T-helper 2 cell treated with Interferon-gamma antibody and Interleukin-4, amounts not matched to agents 5 μg/mL and 100 μg/mL, for 36 hours (primary cell): ENCODE results near the gene GRM7.

ENCODE experiments used
- DNase-seq: peaks from one replicate; pipeline ENCODE4 v3.0.0; 2021; ENCODE audit warnings: low spot score
- H3K27ac Mint-ChIP-seq: one replicate; pipeline ENCODE4 v1.8.0; 2021; ENCODE audit warnings: mild to moderate bottlenecking, mixed read lengths
- H3K27me3 Mint-ChIP-seq: one replicate; pipeline ENCODE4 v1.8.0; 2021; ENCODE audit warnings: low read depth, mixed read lengths
- H3K36me3 Mint-ChIP-seq: one replicate; pipeline ENCODE4 v1.8.0; 2021; ENCODE audit warnings: low read depth, mixed read lengths
- H3K4me1 Mint-ChIP-seq: one replicate; pipeline ENCODE4 v1.8.0; 2021; ENCODE audit warnings: low read depth, mixed read lengths
- H3K4me3 Mint-ChIP-seq: one replicate; pipeline ENCODE4 v1.8.0; 2022; ENCODE audit warnings: mild to moderate bottlenecking, moderate library complexity, mixed read lengths
- H3K9me3 Mint-ChIP-seq: one replicate; pipeline ENCODE4 v1.8.0; 2021; ENCODE audit warnings: mixed read lengths

The GRM7 gene

GRCh38 chr3:7112523-7113056, 251.7 kb downstream of the GRM7 start:
- no peak for DNase-seq
- Mint-ChIP-seq H3K4me3 (no peak overlapping the region), H3K36me3 (no peaks in the 10 kb centered on the region), H3K4me1 (no peaks in the 10 kb centered on the region), H3K9me3 (peaks cover 13% of the 10 kb centered on the region), H3K27me3 (no peaks in the 10 kb centered on the region), H3K27ac (no peak overlapping the region)

GRCh38 chr3:7144697-7145308, 283.9 kb downstream of the GRM7 start:
- no peak overlapping the region for H3K27ac Mint-ChIP-seq
- H3K9me3 Mint-ChIP-seq = no peaks in the 10 kb centered on the region
- no peak overlapping the region for H3K4me3 Mint-ChIP-seq
- H3K27me3 Mint-ChIP-seq = no peaks in the 10 kb centered on the region
- H3K36me3 Mint-ChIP-seq = no peaks in the 10 kb centered on the region
- no peaks in the 10 kb centered on the region for H3K4me1 Mint-ChIP-seq
- no peak for DNase-seq

- H3K4me3 Mint-ChIP-seq = no peak overlapping the region
- no peaks in the 10 kb centered on the region for H3K36me3 Mint-ChIP-seq
- H3K27ac Mint-ChIP-seq = no peak overlapping the region
- H3K4me1 Mint-ChIP-seq = no peaks in the 10 kb centered on the region
- no peaks in the 10 kb centered on the region for H3K27me3 Mint-ChIP-seq
- DNase-seq = no peak
- no peaks in the 10 kb centered on the region for H3K9me3 Mint-ChIP-seq
Measured at GRCh38 chr3:7146529-7146928, 285.6 kb downstream of the GRM7 start.

- no peak for DNase-seq
- H3K36me3 Mint-ChIP-seq = no peaks in the 10 kb centered on the region
- H3K27me3 Mint-ChIP-seq = no peaks in the 10 kb centered on the region
- no peaks in the 10 kb centered on the region for H3K9me3 Mint-ChIP-seq
- no peak overlapping the region for H3K27ac Mint-ChIP-seq
- no peaks in the 10 kb centered on the region for H3K4me1 Mint-ChIP-seq
- H3K4me3 Mint-ChIP-seq = no peak overlapping the region
Measured at GRCh38 chr3:7158516-7158915, 297.6 kb downstream of the GRM7 start.

GRCh38 chr3:7160689-7161088, 299.8 kb downstream of the GRM7 start:
- Mint-ChIP-seq H3K27ac (no peak overlapping the region), H3K4me1 (no peaks in the 10 kb centered on the region), H3K36me3 (no peaks in the 10 kb centered on the region), H3K9me3 (peaks cover 4% of the 10 kb centered on the region), H3K4me3 (no peak overlapping the region), H3K27me3 (no peaks in the 10 kb centered on the region)
- no peak for DNase-seq

- no peak overlapping the region for H3K4me3 Mint-ChIP-seq
- no peaks in the 10 kb centered on the region for H3K27me3 Mint-ChIP-seq
- H3K27ac Mint-ChIP-seq = no peak overlapping the region
- H3K9me3 Mint-ChIP-seq = peaks cover 9% of the 10 kb centered on the region
- no peaks in the 10 kb centered on the region for H3K4me1 Mint-ChIP-seq
- no peak for DNase-seq
- H3K36me3 Mint-ChIP-seq = no peaks in the 10 kb centered on the region
Measured at GRCh38 chr3:7166460-7166859, 305.5 kb downstream of the GRM7 start.

GRCh38 chr3:7171493-7171892, 310.6 kb downstream of the GRM7 start:
- DNase-seq = no peak
- Mint-ChIP-seq H3K27me3 (no peaks in the 10 kb centered on the region), H3K27ac (no peak overlapping the region), H3K4me1 (no peaks in the 10 kb centered on the region), H3K9me3 (peaks cover 9% of the 10 kb centered on the region), H3K36me3 (no peaks in the 10 kb centered on the region), H3K4me3 (no peak overlapping the region)

GRCh38 chr3:7172996-7173395, 312.1 kb downstream of the GRM7 start:
- no peaks in the 10 kb centered on the region for H3K36me3 Mint-ChIP-seq
- H3K4me1 Mint-ChIP-seq = no peaks in the 10 kb centered on the region
- H3K4me3 Mint-ChIP-seq = no peak overlapping the region
- DNase-seq = no peak
- H3K27ac Mint-ChIP-seq = no peak overlapping the region
- no peaks in the 10 kb centered on the region for H3K27me3 Mint-ChIP-seq
- H3K9me3 Mint-ChIP-seq = peaks cover 9% of the 10 kb centered on the region

GRCh38 chr3:7188551-7188950, 327.6 kb downstream of the GRM7 start:
- no peaks in the 10 kb centered on the region for H3K4me1 Mint-ChIP-seq
- no peaks in the 10 kb centered on the region for H3K27me3 Mint-ChIP-seq
- peaks cover 4% of the 10 kb centered on the region for H3K9me3 Mint-ChIP-seq
- no peaks in the 10 kb centered on the region for H3K36me3 Mint-ChIP-seq
- no peak overlapping the region for H3K4me3 Mint-ChIP-seq
- no peak for DNase-seq
- H3K27ac Mint-ChIP-seq = no peak overlapping the region

- no peaks in the 10 kb centered on the region for H3K36me3 Mint-ChIP-seq
- no peak for DNase-seq
- H3K27ac Mint-ChIP-seq = no peak overlapping the region
- H3K4me1 Mint-ChIP-seq = no peaks in the 10 kb centered on the region
- H3K27me3 Mint-ChIP-seq = no peaks in the 10 kb centered on the region
- H3K9me3 Mint-ChIP-seq = peaks cover 4% of the 10 kb centered on the region
- no peak overlapping the region for H3K4me3 Mint-ChIP-seq
Measured at GRCh38 chr3:7190095-7190494, 329.2 kb downstream of the GRM7 start.

GRCh38 chr3:7193269-7193668, 332.4 kb downstream of the GRM7 start:
- Mint-ChIP-seq H3K36me3 (no peaks in the 10 kb centered on the region), H3K4me1 (no peaks in the 10 kb centered on the region), H3K9me3 (peaks cover 8% of the 10 kb centered on the region), H3K4me3 (no peak overlapping the region), H3K27me3 (no peaks in the 10 kb centered on the region), H3K27ac (no peak overlapping the region)
- no peak for DNase-seq

- no peaks in the 10 kb centered on the region for H3K4me1 Mint-ChIP-seq
- no peaks in the 10 kb centered on the region for H3K27me3 Mint-ChIP-seq
- H3K27ac Mint-ChIP-seq = no peak overlapping the region
- no peak for DNase-seq
- no peaks in the 10 kb centered on the region for H3K36me3 Mint-ChIP-seq
- H3K9me3 Mint-ChIP-seq = peaks cover 8% of the 10 kb centered on the region
- H3K4me3 Mint-ChIP-seq = no peak overlapping the region
Measured at GRCh38 chr3:7194071-7194835, 333.3 kb downstream of the GRM7 start.

GRCh38 chr3:7195934-7196333, 335.0 kb downstream of the GRM7 start:
- DNase-seq = no peak
- H3K4me3 Mint-ChIP-seq = no peak overlapping the region
- peaks cover 8% of the 10 kb centered on the region for H3K9me3 Mint-ChIP-seq
- no peak overlapping the region for H3K27ac Mint-ChIP-seq
- no peaks in the 10 kb centered on the region for H3K4me1 Mint-ChIP-seq
- no peaks in the 10 kb centered on the region for H3K36me3 Mint-ChIP-seq
- H3K27me3 Mint-ChIP-seq = no peaks in the 10 kb centered on the region

GRCh38 chr3:7201784-7202183, 340.9 kb downstream of the GRM7 start:
- H3K27ac Mint-ChIP-seq = no peak overlapping the region
- H3K9me3 Mint-ChIP-seq = peaks cover 10% of the 10 kb centered on the region
- H3K4me3 Mint-ChIP-seq = no peak overlapping the region
- DNase-seq = no peak
- H3K27me3 Mint-ChIP-seq = no peaks in the 10 kb centered on the region
- no peaks in the 10 kb centered on the region for H3K36me3 Mint-ChIP-seq
- H3K4me1 Mint-ChIP-seq = no peaks in the 10 kb centered on the region
